WTC11 (cell line): ENCODE results near the gene ABCC4. TPM values are rescaled to one million over a fixed set of nuclear protein-coding genes. Genes with fewer than 3 reads are reported as not detected.

Experiments
- ATAC-seq: fragments of 200-7000 bp; cut with Tn5 transposase; 2 replicates; pipeline ENCODE4 v1.10.0; 2021; ENCODE audit warnings: mild to moderate bottlenecking, moderate library complexity
- CTCF ChIA-PET: fragments of 300-600 bp; sonication (Branson Sonifier 250); formaldehyde crosslinking; loops from one replicate; lab custom pipeline; 2021; ENCODE audit warnings: antibody characterized with exemption; lab: Charles Lee
- POLR2A ChIA-PET: fragments of 350-600 bp; sonication (Branson Sonifier 250); formaldehyde crosslinking; loops from one replicate; lab custom pipeline; 2021; ENCODE audit warnings: antibody characterized with exemption; lab: Charles Lee
- DNase-seq: peaks from one replicate; pipeline ENCODE4 v3.0.0; 2021; ENCODE audit warnings: low spot score
- H3K27ac Mint-ChIP-seq: 2 replicates; pipeline ENCODE4 v1.8.0; 2021; ENCODE audit warnings: mixed read lengths
- H3K27me3 Mint-ChIP-seq: 2 replicates; pipeline ENCODE4 v1.8.0; 2021; ENCODE audit warnings: low read depth, mild to moderate bottlenecking, moderate library complexity, mixed read lengths
- H3K36me3 Mint-ChIP-seq: 2 replicates; pipeline ENCODE4 v1.8.0; 2021; ENCODE audit warnings: mixed read lengths
- H3K4me1 Mint-ChIP-seq: 2 replicates; pipeline ENCODE4 v1.8.0; 2022; ENCODE audit warnings: mixed read lengths
- H3K4me3 Mint-ChIP-seq: 2 replicates; pipeline ENCODE4 v1.8.0; 2021; ENCODE audit warnings: mild to moderate bottlenecking, moderate library complexity, mixed read lengths
- H3K9me3 Mint-ChIP-seq: 2 replicates; pipeline ENCODE4 v1.8.0; 2021; ENCODE audit warnings: mixed read lengths
- ATF1 ChIP-seq: sonication (generic); formaldehyde crosslinking; IDR thresholded peaks from 2 replicates; pipeline ENCODE4 v1.8.1; 2023; ENCODE audit warnings: mild to moderate bottlenecking, moderate library complexity, missing genetic modification reagents
- ATF6 ChIP-seq: sonication (generic); formaldehyde crosslinking; IDR thresholded peaks from 2 replicates; pipeline ENCODE4 v1.8.1; 2023; ENCODE audit warnings: mild to moderate bottlenecking, missing genetic modification reagents
- CREM ChIP-seq: sonication (generic); formaldehyde crosslinking; IDR thresholded peaks from 2 replicates; pipeline ENCODE4 v1.8.1; 2022; ENCODE audit warnings: mild to moderate bottlenecking, missing genetic modification reagents, moderate library complexity
- E2F1 ChIP-seq: sonication (generic); formaldehyde crosslinking; IDR thresholded peaks from 2 replicates; pipeline ENCODE4 v1.8.0; 2022; ENCODE audit warnings: mild to moderate bottlenecking, missing genetic modification reagents
- E2F5 ChIP-seq: sonication (generic); formaldehyde crosslinking; IDR thresholded peaks from 2 replicates; pipeline ENCODE4 v1.8.1; 2022; ENCODE audit warnings: mild to moderate bottlenecking, moderate library complexity, missing genetic modification reagents
- ESRRA ChIP-seq: sonication (generic); formaldehyde crosslinking; IDR thresholded peaks from 2 replicates; pipeline ENCODE4 v1.8.1; 2022; ENCODE audit warnings: mild to moderate bottlenecking, missing genetic modification reagents, borderline replicate concordance
- FOXJ3 ChIP-seq: sonication (generic); formaldehyde crosslinking; IDR thresholded peaks from 2 replicates; pipeline ENCODE4 v1.9.0; 2021; ENCODE audit warnings: missing genetic modification reagents, mild to moderate bottlenecking, borderline replicate concordance
- FOXP1 ChIP-seq: sonication (generic); formaldehyde crosslinking; IDR thresholded peaks from 2 replicates; pipeline ENCODE4 v1.8.0; 2022; ENCODE audit warnings: missing genetic modification reagents, mild to moderate bottlenecking, moderate library complexity, borderline replicate concordance
- HMGA2 ChIP-seq: fragments of 250-450 bp; sonication (Bioruptor Pico); IDR thresholded peaks from 2 replicates; pipeline ENCODE4 v1.4.0; 2021; ENCODE audit warnings: mild to moderate bottlenecking, moderate library complexity
- NFYB ChIP-seq: sonication (generic); formaldehyde crosslinking; conservative IDR thresholded peaks from 2 replicates; pipeline ENCODE4 v1.8.0; 2022; ENCODE audit warnings: low read depth, missing genetic modification reagents
- NR2C2 ChIP-seq: sonication (generic); formaldehyde crosslinking; IDR thresholded peaks from 2 replicates; pipeline ENCODE4 v1.8.0; 2022; ENCODE audit warnings: mild to moderate bottlenecking, missing genetic modification reagents
- PRDM15 ChIP-seq: sonication (generic); formaldehyde crosslinking; IDR thresholded peaks from 2 replicates; pipeline ENCODE4 v1.8.0; 2022; ENCODE audit warnings: missing genetic modification reagents
- RELA ChIP-seq: sonication (generic); formaldehyde crosslinking; IDR thresholded peaks from 2 replicates; pipeline ENCODE4 v1.8.1; 2022; ENCODE audit warnings: missing genetic modification reagents, mild to moderate bottlenecking, borderline replicate concordance
- ZBTB21 ChIP-seq: sonication (generic); formaldehyde crosslinking; IDR thresholded peaks from 2 replicates; pipeline ENCODE4 v1.8.1; 2023; ENCODE audit warnings: mild to moderate bottlenecking, missing genetic modification reagents, borderline replicate concordance
- ZMAT4 ChIP-seq: fragments of 250-450 bp; sonication (Bioruptor Pico); IDR thresholded peaks from 2 replicates; pipeline ENCODE4 v1.9.0; 2021; ENCODE audit warnings: mild to moderate bottlenecking
- ZNF219 ChIP-seq: sonication (generic); formaldehyde crosslinking; IDR thresholded peaks from 2 replicates; pipeline ENCODE4 v1.8.0; 2023; ENCODE audit warnings: missing genetic modification reagents, mild to moderate bottlenecking, borderline replicate concordance
- ZNF396 ChIP-seq: fragments of 250-450 bp; sonication (Bioruptor Pico); IDR thresholded peaks from 2 replicates; pipeline ENCODE4 v1.8.0; 2021; ENCODE audit warnings: mild to moderate bottlenecking, moderate library complexity, borderline replicate concordance
- ZNF671 ChIP-seq: fragments of 250-450 bp; sonication (Bioruptor Pico); IDR thresholded peaks from 2 replicates; pipeline ENCODE4 v1.8.0; 2021; ENCODE audit warnings: mild to moderate bottlenecking
- total RNA-seq: library from RNA; stranded (reverse); gene quantifications from 3 replicates; pipeline ENCODE4 v1.2.3, GENCODE V29; 2021

ABCC4 gene
- total RNA-seq, 1 experiment from 2014 or later = 7.2 TPM

GRCh38 chr13:95098916-95099315 lies 202.3 kb downstream of the ABCC4 start:
- Mint-ChIP-seq H3K27me3 (no peaks in the 10 kb centered on the region), H3K4me3 (no peak overlapping the region), H3K27ac (no peak overlapping the region), H3K36me3 (peaks cover 19% of the 10 kb centered on the region), H3K9me3 (peaks cover 31% of the 10 kb centered on the region), H3K4me1 (no peaks in the 10 kb centered on the region; the same call in 1 of the 2 replicates)
- POLR2A ChIA-PET = no interaction called here
- CTCF ChIA-PET = no interaction called here
- no peak for DNase-seq
- no peak for ATAC-seq
- TF ChIP-seq ESRRA (CRISPR knock-in tag) (no peak), ZNF396 (no peak), ZNF671 (no peak), PRDM15 (CRISPR knock-in tag) (no peak), FOXP1 (CRISPR knock-in tag) (no peak), NR2C2 (CRISPR knock-in tag) (no peak), ZMAT4 (CRISPR knock-in tag) (no peak), E2F1 (CRISPR knock-in tag) (no peak), ATF1 (CRISPR knock-in tag) (no peak), ZNF219 (CRISPR knock-in tag) (no peak), HMGA2 (CRISPR knock-in tag) (no peak), ATF6 (no peak), RELA (CRISPR knock-in tag) (no peak)
- TF ChIP-seq, all 79 proteins: peak for 0

GRCh38 chr13:95091755-95092154 lies 209.5 kb downstream of the ABCC4 start:
- Mint-ChIP-seq H3K36me3 (peaks cover 12% of the 10 kb centered on the region), H3K4me1 (peaks cover 11% of the 10 kb centered on the region), H3K4me3 (no peak overlapping the region), H3K27ac (no peak overlapping the region), H3K9me3 (peaks cover 27% of the 10 kb centered on the region), H3K27me3 (no peaks in the 10 kb centered on the region)
- ATAC-seq (no peak), DNase-seq (no peak)
- POLR2A ChIA-PET = no interaction called here
- CTCF ChIA-PET = no interaction called here
- TF ChIP-seq ZMAT4 (CRISPR knock-in tag) = no peak
- no peak for TF ChIP-seq NFYB (CRISPR knock-in tag)
- no peak for TF ChIP-seq ZBTB21 (CRISPR knock-in tag)
- TF ChIP-seq FOXJ3 (CRISPR knock-in tag) = no peak
- no peak for TF ChIP-seq E2F5 (CRISPR knock-in tag)
- no peak for TF ChIP-seq CREM (CRISPR knock-in tag)
